Measurements from ENCODE around the gene VWF. TPM values are rescaled to one million over a fixed set of nuclear protein-coding genes. Genes with fewer than 3 reads are reported as not detected.

Gene VWF
- total RNA-seq, 4 donors from 2014 or later: 163 to 367 (median 253) TPM

DNA sequence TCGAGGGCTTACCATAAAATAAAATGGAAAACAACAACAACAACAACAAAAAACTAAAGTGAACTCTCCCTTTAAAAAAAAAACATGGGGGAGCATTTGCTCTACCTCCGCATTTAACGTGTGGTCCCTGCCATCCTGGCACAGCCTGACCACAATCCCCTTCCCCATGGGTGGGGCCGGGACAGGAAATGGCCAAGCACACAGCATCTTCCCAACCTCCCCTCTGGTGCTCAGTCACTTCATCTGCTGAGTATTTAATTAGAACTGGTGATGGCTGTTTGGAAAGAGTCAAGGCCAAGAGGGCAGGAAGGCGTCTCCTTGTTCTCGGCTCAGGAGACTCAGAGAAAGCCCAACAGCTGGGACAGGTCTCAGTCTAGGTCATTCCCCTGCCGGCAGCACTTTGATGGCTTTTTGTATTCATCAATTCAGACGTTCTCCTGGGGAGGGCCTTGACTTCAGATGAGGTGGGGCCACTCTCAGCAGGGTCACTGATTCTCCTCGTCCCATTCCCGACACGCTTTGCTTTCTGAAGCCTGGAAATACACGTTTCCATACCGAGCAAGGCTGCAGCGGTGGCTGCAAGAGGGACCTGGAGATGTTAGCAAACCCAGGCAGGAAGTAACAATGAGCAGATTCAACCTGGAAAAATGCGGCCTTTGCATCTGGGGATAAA lies 223.8 kb downstream of the VWF start:
- intact Hi-C loops (cut with DNase I): no loop called here

GRCh38 chr12:5900076-5900475 lies 224.4 kb downstream of the VWF start:
- intact Hi-C loops (cut with DNase I): no loop called here
- no peaks in the 10 kb centered on the region for H3K4me1 ChIP-seq
- DNase-seq (ENCODE audit: extremely low spot score): peak; percentile 74
- TF ChIP-seq POLR2AphosphoS5 (IDR thresholded peaks at IDR 0.05) (no peak), EP300 (IDR thresholded peaks at IDR 0.05) (no peak), CTCF (IDR thresholded peaks at IDR 0.05) (no peak), POLR2A (IDR thresholded peaks at IDR 0.05; ENCODE audit: low read depth) (no peak)
- no peaks in the 10 kb centered on the region for H3K9me3 ChIP-seq
- no peak overlapping the region for H3K4me3 ChIP-seq
- H3K27me3 ChIP-seq: peaks cover 0 to 32% (median 0%) of the 10 kb centered on the region in 4 donors
- peaks cover 0 to 49% (median 0%) of the 10 kb centered on the region in 4 donors for H3K36me3 ChIP-seq
- no peak overlapping the region for H3K27ac ChIP-seq (replicated peaks in 1 of 4)
- 60% methylated on average over 4 of the region's 4 CpGs for WGBS

More for the DNA sequence above, 223.8 kb downstream of the VWF start:
- Histone ChIP-seq H3K4me3 (no peak overlapping the region), H3K36me3 (peaks cover 0 to 47% (median 0%) of the 10 kb centered on the region in 4 donors), H3K27ac (replicated peaks in 1 of 4) (no peak overlapping the region), H3K27me3 (peaks cover 0 to 32% (median 0%) of the 10 kb centered on the region in 4 donors), H3K9me3 (no peaks in the 10 kb centered on the region), H3K4me1 (no peaks in the 10 kb centered on the region)
- DNase-seq (ENCODE audit: extremely low spot score): peak; percentile 77
- TF ChIP-seq POLR2A (IDR thresholded peaks at IDR 0.05; ENCODE audit: low read depth): no peak
- TF ChIP-seq CTCF (IDR thresholded peaks at IDR 0.05): no peak
- no peak for TF ChIP-seq POLR2AphosphoS5 (IDR thresholded peaks at IDR 0.05)
- TF ChIP-seq EP300 (IDR thresholded peaks at IDR 0.05): no peak
- 66% methylated on average over 14 of the region's 15 CpGs for WGBS

DNA sequence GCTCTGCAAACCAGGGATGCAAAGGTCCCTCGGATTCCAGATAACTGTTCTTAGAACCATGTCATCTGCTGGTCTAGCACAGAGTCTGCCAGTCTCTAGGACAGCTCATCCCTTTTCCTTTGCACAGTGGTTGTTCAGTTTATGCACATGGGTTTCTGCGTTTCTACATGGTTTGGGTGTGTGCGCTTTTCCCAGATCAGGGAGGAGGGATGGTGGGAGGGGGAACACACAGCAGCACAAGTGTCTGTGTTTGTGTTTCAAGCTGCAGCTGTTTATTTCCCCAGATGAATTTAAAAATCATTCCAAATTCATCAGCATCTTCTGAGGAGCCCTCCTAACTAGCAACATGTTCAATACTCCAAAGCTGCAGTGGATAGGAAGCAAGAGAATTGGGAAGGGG lies 224.8 kb downstream of the VWF start:
- Histone ChIP-seq H3K9me3 (no peaks in the 10 kb centered on the region), H3K36me3 (peaks cover 0 to 49% (median 0%) of the 10 kb centered on the region in 4 donors), H3K27ac (replicated peaks in 1 of 4) (no peak overlapping the region), H3K4me3 (no peak overlapping the region), H3K27me3 (peaks cover 0 to 28% (median 0%) of the 10 kb centered on the region in 4 donors), H3K4me1 (no peaks in the 10 kb centered on the region)
- no peak for TF ChIP-seq POLR2AphosphoS5 (IDR thresholded peaks at IDR 0.05)
- no peak for TF ChIP-seq POLR2A (IDR thresholded peaks at IDR 0.05; ENCODE audit: low read depth)
- no peak for TF ChIP-seq CTCF (IDR thresholded peaks at IDR 0.05)
- no peak for TF ChIP-seq EP300 (IDR thresholded peaks at IDR 0.05)
- 87% methylated on average over 3 of the region's 3 CpGs for WGBS
- peak; percentile 37 for DNase-seq (ENCODE audit: extremely low spot score)
- intact Hi-C loops (cut with DNase I): no loop called here

GRCh38 chr12:5898874-5899273 lies 225.6 kb downstream of the VWF start:
- Histone ChIP-seq H3K36me3 (peaks cover 0 to 43% (median 0%) of the 10 kb centered on the region in 4 donors), H3K9me3 (peaks cover 0 to 3% (median 0%) of the 10 kb centered on the region in 4 donors), H3K4me3 (no peak overlapping the region), H3K27me3 (peaks cover 0 to 24% (median 0%) of the 10 kb centered on the region in 4 donors), H3K27ac (replicated peaks in 1 of 4) (no peak overlapping the region), H3K4me1 (no peaks in the 10 kb centered on the region)
- DNase-seq (ENCODE audit: extremely low spot score): peak; percentile 26
- TF ChIP-seq POLR2AphosphoS5 (IDR thresholded peaks at IDR 0.05): no peak
- no peak for TF ChIP-seq EP300 (IDR thresholded peaks at IDR 0.05)
- no peak for TF ChIP-seq POLR2A (IDR thresholded peaks at IDR 0.05; ENCODE audit: low read depth)
- no peak for TF ChIP-seq CTCF (IDR thresholded peaks at IDR 0.05)
- WGBS: 74% methylated on average over 3 of the region's 3 CpGs
- intact Hi-C loops (cut with DNase I): no loop called here

Small RNA genes lying within 50 kb of the gene (small RNA-seq; reads per million reads assigned to genes)
- gene RN7SL69P: 0 reads per million in 3 donors

Other genes with a start within 250 kb of the VWF start
- gene ANO2, start 179.4 kb downstream of the VWF start, total RNA-seq: 10 to 100 TPM in 1 of 4 donors, 1 to 10 TPM in 3; 4.0 to 17.9 (median 5.1) TPM
- 100 to 1,000 TPM; 349 to 416 (median 399) TPM for gene CD9, start 75.7 kb upstream of the VWF start, total RNA-seq
- gene PLEKHG6, start 186.0 kb upstream of the VWF start, total RNA-seq: under 1 TPM in 2 of 4 donors, not detected in 2; 0.52 to 0.75 TPM
- gene TNFRSF1A, start 217.4 kb upstream of the VWF start, total RNA-seq: 100 to 1,000 TPM; 146 to 464 (median 247) TPM